ENCODE data around the gene TBC1D5. TPM values are rescaled to one million over a fixed set of nuclear protein-coding genes. Genes with fewer than 3 reads are reported as not detected.
"Not testable (repeated sequence)": the region's sequence is repeated elsewhere in the genome, so short reads cannot be mapped to it uniquely, and the experiment has no call there.

Gene TBC1D5
- total RNA-seq, 2 experiments from 2014 or later, result 46.3 to 47.8 TPM

DNA sequence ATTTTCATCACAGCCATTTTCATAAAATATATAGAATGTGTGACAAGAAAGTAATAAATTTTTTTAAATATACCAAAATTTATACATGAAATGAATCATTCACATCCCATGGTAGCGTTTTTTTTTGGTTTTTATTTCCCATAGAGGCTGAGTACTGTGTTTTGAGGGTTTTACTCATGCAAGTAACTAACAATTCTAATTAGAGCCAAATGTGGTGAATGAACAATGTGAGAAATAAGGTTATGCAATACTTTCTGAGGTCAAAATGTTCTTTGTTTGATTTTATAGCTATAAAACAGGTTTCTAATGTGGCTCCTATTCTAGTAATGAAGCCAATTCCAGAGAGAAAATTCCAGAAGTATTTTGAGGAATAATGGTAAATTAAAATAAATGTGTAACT is 386.8 kb downstream of the TBC1D5 start:
- no peak overlapping the region for H3K27ac Mint-ChIP-seq
- no peaks in the 10 kb centered on the region for H3K27me3 Mint-ChIP-seq
- ATAC-seq, result no peak
- ChIA-PET POLR2A (no interaction called here), CTCF (interaction anchor here (0.7 to 0.9 kb wide), 2 partner anchors 21 to 90 kb away, joined by 3 read pairs; no protein-coding TSS in a partner anchor)
- intact Hi-C loops (cut with micrococcal nuclease), result no loop called here
- DNase-seq, result no peak
- peaks cover 3% of the 10 kb centered on the region for H3K9me3 Mint-ChIP-seq
- no peak overlapping the region for H3K4me3 Mint-ChIP-seq
- H3K4me1 Mint-ChIP-seq (ENCODE audit: low read depth), result no peaks in the 10 kb centered on the region
- TF ChIP-seq, protein P1, sequence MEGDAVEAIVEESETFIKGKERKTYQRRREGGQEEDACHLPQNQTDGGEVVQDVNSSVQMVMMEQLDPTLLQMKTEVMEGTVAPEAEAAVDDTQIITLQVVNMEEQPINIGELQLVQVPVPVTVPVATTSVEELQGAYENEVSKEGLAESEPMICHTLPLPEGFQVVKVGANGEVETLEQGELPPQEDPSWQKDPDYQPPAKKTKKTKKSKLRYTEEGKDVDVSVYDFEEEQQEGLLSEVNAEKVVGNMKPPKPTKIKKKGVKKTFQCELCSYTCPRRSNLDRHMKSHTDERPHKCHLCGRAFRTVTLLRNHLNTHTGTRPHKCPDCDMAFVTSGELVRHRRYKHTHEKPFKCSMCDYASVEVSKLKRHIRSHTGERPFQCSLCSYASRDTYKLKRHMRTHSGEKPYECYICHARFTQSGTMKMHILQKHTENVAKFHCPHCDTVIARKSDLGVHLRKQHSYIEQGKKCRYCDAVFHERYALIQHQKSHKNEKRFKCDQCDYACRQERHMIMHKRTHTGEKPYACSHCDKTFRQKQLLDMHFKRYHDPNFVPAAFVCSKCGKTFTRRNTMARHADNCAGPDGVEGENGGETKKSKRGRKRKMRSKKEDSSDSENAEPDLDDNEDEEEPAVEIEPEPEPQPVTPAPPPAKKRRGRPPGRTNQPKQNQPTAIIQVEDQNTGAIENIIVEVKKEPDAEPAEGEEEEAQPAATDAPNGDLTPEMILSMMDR (IDR thresholded peaks at IDR 0.05), result no peak
- H3K36me3 Mint-ChIP-seq (ENCODE audit: low read depth), result peaks cover 9% of the 10 kb centered on the region

DNA sequence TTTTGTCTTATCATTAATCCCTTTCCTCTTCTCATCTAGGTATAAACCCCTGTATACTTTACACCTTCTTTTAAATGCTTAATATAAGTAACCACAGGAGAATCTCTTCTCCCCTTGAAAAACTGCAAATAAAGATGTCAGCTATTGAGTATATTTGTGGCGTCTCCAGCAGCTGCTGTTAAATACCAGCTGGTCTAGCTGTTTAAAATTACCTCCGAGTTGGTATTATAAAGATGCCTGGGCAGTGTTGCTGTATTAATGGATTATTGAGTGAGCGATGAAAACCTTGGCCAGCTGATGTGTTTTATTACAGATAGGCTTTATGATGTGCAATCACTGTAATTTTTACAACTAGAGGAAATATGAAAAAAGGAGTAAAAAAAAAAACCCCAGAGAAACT is 388.1 kb downstream of the TBC1D5 start:
- H3K9me3 Mint-ChIP-seq, result peaks cover 3% of the 10 kb centered on the region
- ATAC-seq, result no peak
- no peaks in the 10 kb centered on the region for H3K4me1 Mint-ChIP-seq (ENCODE audit: low read depth)
- no peak overlapping the region for H3K4me3 Mint-ChIP-seq
- H3K27me3 Mint-ChIP-seq, result no peaks in the 10 kb centered on the region
- no peak for DNase-seq
- ChIA-PET CTCF (interaction anchor here (0.7 kb wide), 1 partner anchor 487 kb away, joined by 3 read pairs; no protein-coding TSS in a partner anchor), POLR2A (no interaction called here)
- peaks cover 9% of the 10 kb centered on the region for H3K36me3 Mint-ChIP-seq (ENCODE audit: low read depth)
- TF ChIP-seq, protein P1 (IDR thresholded peaks at IDR 0.05), result no peak
- intact Hi-C loops (cut with micrococcal nuclease), result no loop called here
- H3K27ac Mint-ChIP-seq, result no peak overlapping the region

DNA sequence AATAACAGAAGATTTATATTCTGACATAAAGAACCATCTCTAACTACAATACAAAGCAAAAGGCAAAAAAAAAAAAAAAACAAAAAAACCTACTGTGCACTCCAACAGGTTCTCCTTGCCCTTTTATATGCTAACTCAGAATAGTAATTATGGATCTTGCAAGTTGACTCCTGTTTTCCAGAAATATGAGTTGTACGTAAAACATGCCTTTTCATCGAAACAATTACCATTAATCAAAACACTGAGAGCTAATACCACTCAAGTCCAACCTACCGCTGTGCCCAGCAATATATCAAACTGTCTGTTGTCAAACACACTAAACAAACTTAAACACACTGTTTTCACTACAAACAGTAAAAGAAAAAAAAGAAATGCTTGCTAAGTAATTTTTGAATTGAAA is 389.8 kb downstream of the TBC1D5 start:
- no peak for ATAC-seq
- ChIA-PET POLR2A (no interaction called here), CTCF (no interaction called here)
- Mint-ChIP-seq H3K36me3 (ENCODE audit: low read depth) (peaks cover 11% of the 10 kb centered on the region), H3K9me3 (peaks cover 3% of the 10 kb centered on the region), H3K4me1 (ENCODE audit: low read depth) (peaks cover 3% of the 10 kb centered on the region), H3K27me3 (no peaks in the 10 kb centered on the region), H3K4me3 (no peak overlapping the region), H3K27ac (no peak overlapping the region)
- intact Hi-C loops (cut with micrococcal nuclease), result no loop called here
- no peak for DNase-seq
- TF ChIP-seq, protein P1 (IDR thresholded peaks at IDR 0.05), result no peak

DNA sequence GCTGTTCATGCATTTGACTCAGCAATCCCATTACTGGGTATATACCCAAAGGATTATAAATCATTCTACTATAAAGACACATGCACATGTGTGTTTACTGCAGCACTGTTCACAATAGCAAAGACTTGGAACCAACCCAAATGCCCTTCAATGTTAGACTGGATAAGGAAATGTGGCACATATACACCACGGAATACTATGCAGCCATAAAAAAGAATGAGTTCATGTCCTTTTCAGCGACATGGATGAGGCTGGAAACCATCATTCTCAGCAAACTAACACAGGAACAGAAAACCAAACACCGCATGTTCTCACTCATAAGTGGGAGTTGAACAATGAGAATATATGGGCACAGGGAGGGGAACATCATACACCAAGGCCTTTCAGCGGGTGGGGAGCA is 391.2 kb downstream of the TBC1D5 start:
- H3K36me3 Mint-ChIP-seq (ENCODE audit: low read depth), result peaks cover 11% of the 10 kb centered on the region
- intact Hi-C loops (cut with micrococcal nuclease); H3K27ac Mint-ChIP-seq; DNase-seq; POLR2A ChIA-PET; H3K9me3 Mint-ChIP-seq; H3K27me3 Mint-ChIP-seq; H3K4me1 Mint-ChIP-seq (ENCODE audit: low read depth); H3K4me3 Mint-ChIP-seq; CTCF ChIA-PET; ATAC-seq: not testable (repeated sequence)

DNA sequence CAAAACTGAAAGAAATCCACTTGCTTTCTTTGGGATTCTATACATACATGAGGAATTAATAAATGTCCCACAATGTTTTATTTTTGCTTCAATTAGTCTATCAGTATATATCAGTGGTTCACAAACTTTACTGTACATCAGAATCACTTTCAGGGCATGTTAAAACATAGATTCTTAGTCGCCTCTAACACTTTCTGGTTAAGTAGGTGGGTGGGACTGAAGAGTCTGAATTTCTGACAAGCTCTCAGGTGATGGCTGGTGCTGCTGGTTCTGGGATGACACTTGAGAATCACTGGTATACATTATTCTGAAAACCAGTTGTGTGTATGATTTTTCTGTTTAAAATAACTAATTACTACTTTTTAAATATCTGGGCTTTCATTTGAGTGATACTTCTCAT is 393.3 kb downstream of the TBC1D5 start:
- no peak overlapping the region for H3K27ac Mint-ChIP-seq
- peaks cover 3% of the 10 kb centered on the region for H3K4me1 Mint-ChIP-seq (ENCODE audit: low read depth)
- H3K36me3 Mint-ChIP-seq (ENCODE audit: low read depth), result peaks cover 11% of the 10 kb centered on the region
- intact Hi-C loops (cut with micrococcal nuclease), result no loop called here
- ChIA-PET POLR2A (no interaction called here), CTCF (no interaction called here)
- DNase-seq (no peak), ATAC-seq (no peak)
- no peak overlapping the region for H3K4me3 Mint-ChIP-seq
- TF ChIP-seq, protein P1 (IDR thresholded peaks at IDR 0.05), result no peak
- H3K27me3 Mint-ChIP-seq, result no peaks in the 10 kb centered on the region
- peaks cover 3% of the 10 kb centered on the region for H3K9me3 Mint-ChIP-seq

DNA sequence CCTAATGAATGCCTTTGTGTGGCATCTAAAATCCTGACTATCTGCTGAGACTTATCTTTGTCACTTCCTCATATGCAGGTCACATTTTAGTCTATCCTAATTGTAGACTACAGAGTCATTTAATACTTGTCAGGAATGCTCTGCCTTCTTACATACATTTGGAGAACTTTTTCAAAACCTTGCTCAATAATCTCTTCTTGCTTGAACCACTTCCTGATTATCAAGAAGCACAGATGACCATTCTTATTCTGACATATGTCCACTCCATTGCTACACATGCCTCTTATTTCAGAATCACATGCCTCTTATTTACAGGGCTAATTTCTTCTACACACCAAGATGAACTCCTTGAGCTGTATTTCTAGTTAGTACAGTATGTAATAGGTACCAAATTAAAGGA is 400.3 kb downstream of the TBC1D5 start:
- Mint-ChIP-seq H3K27ac (no peak overlapping the region), H3K36me3 (ENCODE audit: low read depth) (peaks cover 1% of the 10 kb centered on the region), H3K9me3 (no peaks in the 10 kb centered on the region), H3K4me3 (no peak overlapping the region), H3K4me1 (ENCODE audit: low read depth) (no peaks in the 10 kb centered on the region), H3K27me3 (no peaks in the 10 kb centered on the region)
- no peak for DNase-seq
- ATAC-seq, result no peak
- TF ChIP-seq, protein P1 (IDR thresholded peaks at IDR 0.05), result no peak
- intact Hi-C loops (cut with micrococcal nuclease), result no loop called here
- CTCF ChIA-PET, result no interaction called here
- POLR2A ChIA-PET, result interaction anchor here (0.8 kb wide), 1 partner anchor 60 kb away, joined by 3 read pairs; no protein-coding TSS in a partner anchor
